NCI-H82 (cell line): ENCODE results near the gene SNCB.

Experiments
- DNase-seq: peaks from one replicate; lab custom pipeline; 2025; lab: John Stamatoyannopoulos, UW

Gene SNCB

DNA sequence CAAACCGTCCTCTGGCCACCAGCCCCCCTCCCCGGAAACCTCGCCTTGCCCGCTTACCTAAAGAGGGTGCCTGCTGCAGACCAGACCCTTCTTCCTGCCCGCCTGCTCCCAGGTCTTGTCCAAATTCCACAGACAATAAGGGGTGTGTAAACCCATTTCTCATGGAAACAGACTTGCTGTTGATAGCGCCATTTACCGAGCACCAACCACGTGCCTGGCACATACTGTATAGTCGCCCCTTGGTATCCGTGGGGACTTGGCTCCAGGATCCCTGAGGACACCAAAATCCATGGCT, 56.1 kb downstream of the SNCB start:
- DNase-seq: no peak

- DNase-seq: peak; percentile 78
Measured at GRCh38 chr5:176573564-176574296, 56.6 kb downstream of the SNCB start.
